Esophagus squamous epithelium (tissue), 4 donors: ENCODE measurements around the gene PTPDC1.

Experiments
- POLR2A ChIP-seq, 4 donors: fragments of 450-650 bp; IDR thresholded peaks; one replicate each; pipeline ENCODE4 v1.6.1; 2017; ENCODE audit warnings: antibody characterized with exemption in 4 of 4, mild to moderate bottlenecking in 4 of 4, moderate library complexity in 3 of 4
- TF ChIP-seq, protein P1 (sequence below), 6 experiments: fragments of 450-650 bp in 4 of 6; fragments of 200-600 bp in 2 of 6; sonication (generic) in 2 of 6; IDR thresholded peaks; one replicate each; pipeline ENCODE4 v1.5.1; 2016 to 2019; ENCODE audit warnings: antibody characterized with exemption in 6 of 6, mild to moderate bottlenecking in 4 of 6, moderate library complexity in 4 of 6

DNA sequence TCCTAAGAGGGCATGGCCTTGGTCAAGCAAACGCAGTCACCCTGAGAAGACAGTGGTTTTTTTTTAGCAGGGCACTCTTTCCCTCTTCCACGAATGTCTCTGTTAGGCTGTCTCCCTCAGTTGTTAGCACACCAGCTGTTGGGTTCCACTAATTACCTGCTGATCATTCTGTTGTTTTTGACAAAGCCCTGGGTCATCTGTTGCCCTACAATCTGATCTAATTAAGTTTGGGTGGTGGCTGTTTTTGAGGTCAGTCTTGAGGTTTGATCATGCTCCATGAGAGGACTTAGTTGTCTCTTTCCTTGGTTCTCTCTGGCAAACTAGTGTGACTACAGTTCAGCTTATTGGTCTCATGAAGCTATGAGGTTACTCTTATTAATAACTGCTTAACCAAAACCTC, 5.0 kb upstream of the PTPDC1 start:
- no peak for TF ChIP-seq POLR2A (IDR thresholded peaks at IDR 0.05)
- TF ChIP-seq, protein P1, sequence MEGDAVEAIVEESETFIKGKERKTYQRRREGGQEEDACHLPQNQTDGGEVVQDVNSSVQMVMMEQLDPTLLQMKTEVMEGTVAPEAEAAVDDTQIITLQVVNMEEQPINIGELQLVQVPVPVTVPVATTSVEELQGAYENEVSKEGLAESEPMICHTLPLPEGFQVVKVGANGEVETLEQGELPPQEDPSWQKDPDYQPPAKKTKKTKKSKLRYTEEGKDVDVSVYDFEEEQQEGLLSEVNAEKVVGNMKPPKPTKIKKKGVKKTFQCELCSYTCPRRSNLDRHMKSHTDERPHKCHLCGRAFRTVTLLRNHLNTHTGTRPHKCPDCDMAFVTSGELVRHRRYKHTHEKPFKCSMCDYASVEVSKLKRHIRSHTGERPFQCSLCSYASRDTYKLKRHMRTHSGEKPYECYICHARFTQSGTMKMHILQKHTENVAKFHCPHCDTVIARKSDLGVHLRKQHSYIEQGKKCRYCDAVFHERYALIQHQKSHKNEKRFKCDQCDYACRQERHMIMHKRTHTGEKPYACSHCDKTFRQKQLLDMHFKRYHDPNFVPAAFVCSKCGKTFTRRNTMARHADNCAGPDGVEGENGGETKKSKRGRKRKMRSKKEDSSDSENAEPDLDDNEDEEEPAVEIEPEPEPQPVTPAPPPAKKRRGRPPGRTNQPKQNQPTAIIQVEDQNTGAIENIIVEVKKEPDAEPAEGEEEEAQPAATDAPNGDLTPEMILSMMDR (IDR thresholded peaks at IDR 0.05), result no peak
